ENCODE data around the gene ATG9B. TPM values are rescaled to one million over a fixed set of nuclear protein-coding genes. Genes with fewer than 3 reads are reported as not detected.
"Not testable (repeated sequence)": the region's sequence is repeated elsewhere in the genome, so short reads cannot be mapped to it uniquely, and the experiment has no call there.

The ATG9B gene
- polyA plus RNA-seq, 1 of the 3 experiments (the other 2 are of a cell fraction), result 0.67 TPM

DNA sequence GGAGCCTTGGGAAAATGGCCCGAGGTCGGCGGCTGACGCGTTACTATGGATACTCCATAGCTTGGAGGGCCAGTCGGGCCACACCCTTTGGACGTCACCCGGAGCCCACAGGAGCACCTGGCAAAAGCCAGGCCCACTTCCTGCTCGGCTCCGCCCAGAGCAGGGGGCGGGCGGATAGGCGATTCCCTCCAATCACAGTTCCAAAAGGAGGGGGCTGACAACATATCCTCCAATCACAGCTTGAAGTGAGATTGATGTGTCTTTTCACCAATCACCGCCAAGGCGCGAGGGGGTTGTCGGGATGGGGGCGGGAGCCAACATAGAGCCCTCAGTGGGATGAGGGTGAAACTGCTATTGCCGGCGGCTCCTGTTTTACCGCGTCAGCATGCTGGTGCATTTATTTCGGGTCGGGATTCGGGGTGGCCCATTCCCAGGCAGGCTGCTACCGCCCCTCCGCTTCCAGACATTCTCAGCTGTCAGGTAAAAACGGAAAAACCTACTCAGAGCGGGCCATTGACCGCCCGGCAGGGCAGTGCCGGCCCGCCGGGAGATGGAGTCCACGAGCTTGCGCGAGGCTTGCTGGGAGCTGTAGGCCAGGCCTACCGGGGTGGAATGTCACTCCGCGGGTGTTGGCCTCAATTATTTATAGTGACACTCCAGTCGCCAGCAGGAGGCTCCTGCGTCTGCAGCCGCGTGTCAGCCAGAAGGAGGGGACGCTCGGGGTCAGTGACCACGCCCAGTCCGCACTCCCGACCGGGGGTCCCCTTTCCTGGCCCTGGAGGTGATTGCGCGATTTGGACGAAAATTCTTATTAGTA lies 4.0 kb upstream of the ATG9B start, which contains the start of gene ABCB8 (continued):
- TF ChIP-seq, protein P1, sequence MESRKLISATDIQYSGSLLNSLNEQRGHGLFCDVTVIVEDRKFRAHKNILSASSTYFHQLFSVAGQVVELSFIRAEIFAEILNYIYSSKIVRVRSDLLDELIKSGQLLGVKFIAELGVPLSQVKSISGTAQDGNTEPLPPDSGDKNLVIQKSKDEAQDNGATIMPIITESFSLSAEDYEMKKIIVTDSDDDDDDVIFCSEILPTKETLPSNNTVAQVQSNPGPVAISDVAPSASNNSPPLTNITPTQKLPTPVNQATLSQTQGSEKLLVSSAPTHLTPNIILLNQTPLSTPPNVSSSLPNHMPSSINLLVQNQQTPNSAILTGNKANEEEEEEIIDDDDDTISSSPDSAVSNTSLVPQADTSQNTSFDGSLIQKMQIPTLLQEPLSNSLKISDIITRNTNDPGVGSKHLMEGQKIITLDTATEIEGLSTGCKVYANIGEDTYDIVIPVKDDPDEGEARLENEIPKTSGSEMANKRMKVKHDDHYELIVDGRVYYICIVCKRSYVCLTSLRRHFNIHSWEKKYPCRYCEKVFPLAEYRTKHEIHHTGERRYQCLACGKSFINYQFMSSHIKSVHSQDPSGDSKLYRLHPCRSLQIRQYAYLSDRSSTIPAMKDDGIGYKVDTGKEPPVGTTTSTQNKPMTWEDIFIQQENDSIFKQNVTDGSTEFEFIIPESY (IDR thresholded peaks at IDR 0.05; ENCODE audit: borderline replicate concordance, low read depth), result no peak
- TF ChIP-seq MXI1 (IDR thresholded peaks at IDR 0.05; ENCODE audit: low read depth, low read length) (peak; percentile 96), RXRA (IDR thresholded peaks at IDR 0.05; ENCODE audit: borderline replicate concordance, low read depth) (no peak), GABPA (IDR thresholded peaks at IDR 0.05; ENCODE audit: low read depth) (peak; percentile 53), NFIC (IDR thresholded peaks at IDR 0.05; ENCODE audit: borderline replicate concordance) (peak; percentile 55; the same call in 1 of the 2 replicates), CHD2 (IDR thresholded peaks at IDR 0.05; ENCODE audit: low read length, partially characterized antibody) (peak; percentile 95), POLR2AphosphoS5 (IDR thresholded peaks at IDR 0.05; ENCODE audit: low read depth, low read length) (peak; percentile 84), SMC3 (IDR thresholded peaks at IDR 0.05; ENCODE audit: low read depth, low read length) (peak; percentile 81), GATA2 (CRISPR knock-in tag; IDR thresholded peaks at IDR 0.05) (no peak), EZH2phosphoT487 (IDR thresholded peaks at IDR 0.05; ENCODE audit: borderline replicate concordance, low read depth) (no peak), YY1 (IDR thresholded peaks at IDR 0.05; ENCODE audit: low read depth) (peak; percentile 80), RFX5 (IDR thresholded peaks at IDR 0.05; ENCODE audit: low read length) (peak; percentile 12; the same call in 1 of the 2 replicates), FOSL2 (IDR thresholded peaks at IDR 0.05; ENCODE audit: borderline replicate concordance, low read depth) (no peak; the same call in 1 of the 2 replicates), FOXM1 (IDR thresholded peaks at IDR 0.05; ENCODE audit: low read depth) (no peak)
- TF ChIP-seq, protein P2, sequence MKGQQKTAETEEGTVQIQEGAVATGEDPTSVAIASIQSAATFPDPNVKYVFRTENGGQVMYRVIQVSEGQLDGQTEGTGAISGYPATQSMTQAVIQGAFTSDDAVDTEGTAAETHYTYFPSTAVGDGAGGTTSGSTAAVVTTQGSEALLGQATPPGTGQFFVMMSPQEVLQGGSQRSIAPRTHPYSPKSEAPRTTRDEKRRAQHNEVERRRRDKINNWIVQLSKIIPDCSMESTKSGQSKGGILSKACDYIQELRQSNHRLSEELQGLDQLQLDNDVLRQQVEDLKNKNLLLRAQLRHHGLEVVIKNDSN (IDR thresholded peaks at IDR 0.05; ENCODE audit: borderline replicate concordance, low read depth), result no peak; the same call in 1 of the 2 replicates
- TF ChIP-seq, protein P3, sequence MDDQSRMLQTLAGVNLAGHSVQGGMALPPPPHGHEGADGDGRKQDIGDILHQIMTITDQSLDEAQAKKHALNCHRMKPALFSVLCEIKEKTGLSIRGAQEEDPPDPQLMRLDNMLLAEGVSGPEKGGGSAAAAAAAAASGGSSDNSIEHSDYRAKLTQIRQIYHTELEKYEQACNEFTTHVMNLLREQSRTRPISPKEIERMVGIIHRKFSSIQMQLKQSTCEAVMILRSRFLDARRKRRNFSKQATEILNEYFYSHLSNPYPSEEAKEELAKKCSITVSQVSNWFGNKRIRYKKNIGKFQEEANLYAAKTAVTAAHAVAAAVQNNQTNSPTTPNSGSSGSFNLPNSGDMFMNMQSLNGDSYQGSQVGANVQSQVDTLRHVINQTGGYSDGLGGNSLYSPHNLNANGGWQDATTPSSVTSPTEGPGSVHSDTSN (IDR thresholded peaks at IDR 0.05), result peak; percentile 99
- TF ChIP-seq, protein P4, sequence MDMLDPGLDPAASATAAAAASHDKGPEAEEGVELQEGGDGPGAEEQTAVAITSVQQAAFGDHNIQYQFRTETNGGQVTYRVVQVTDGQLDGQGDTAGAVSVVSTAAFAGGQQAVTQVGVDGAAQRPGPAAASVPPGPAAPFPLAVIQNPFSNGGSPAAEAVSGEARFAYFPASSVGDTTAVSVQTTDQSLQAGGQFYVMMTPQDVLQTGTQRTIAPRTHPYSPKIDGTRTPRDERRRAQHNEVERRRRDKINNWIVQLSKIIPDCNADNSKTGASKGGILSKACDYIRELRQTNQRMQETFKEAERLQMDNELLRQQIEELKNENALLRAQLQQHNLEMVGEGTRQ (IDR thresholded peaks at IDR 0.05; ENCODE audit: borderline replicate concordance, low read depth, low read length), result no peak
- TF ChIP-seq, protein P5, sequence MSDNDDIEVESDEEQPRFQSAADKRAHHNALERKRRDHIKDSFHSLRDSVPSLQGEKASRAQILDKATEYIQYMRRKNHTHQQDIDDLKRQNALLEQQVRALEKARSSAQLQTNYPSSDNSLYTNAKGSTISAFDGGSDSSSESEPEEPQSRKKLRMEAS (IDR thresholded peaks at IDR 0.05; ENCODE audit: low read depth), result peak; percentile 94
- TF ChIP-seq, protein P6, sequence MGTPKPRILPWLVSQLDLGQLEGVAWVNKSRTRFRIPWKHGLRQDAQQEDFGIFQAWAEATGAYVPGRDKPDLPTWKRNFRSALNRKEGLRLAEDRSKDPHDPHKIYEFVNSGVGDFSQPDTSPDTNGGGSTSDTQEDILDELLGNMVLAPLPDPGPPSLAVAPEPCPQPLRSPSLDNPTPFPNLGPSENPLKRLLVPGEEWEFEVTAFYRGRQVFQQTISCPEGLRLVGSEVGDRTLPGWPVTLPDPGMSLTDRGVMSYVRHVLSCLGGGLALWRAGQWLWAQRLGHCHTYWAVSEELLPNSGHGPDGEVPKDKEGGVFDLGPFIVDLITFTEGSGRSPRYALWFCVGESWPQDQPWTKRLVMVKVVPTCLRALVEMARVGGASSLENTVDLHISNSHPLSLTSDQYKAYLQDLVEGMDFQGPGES (IDR thresholded peaks at IDR 0.05; ENCODE audit: low read depth, low read length), result peak; percentile 98
- TF ChIP-seq, protein P7, sequence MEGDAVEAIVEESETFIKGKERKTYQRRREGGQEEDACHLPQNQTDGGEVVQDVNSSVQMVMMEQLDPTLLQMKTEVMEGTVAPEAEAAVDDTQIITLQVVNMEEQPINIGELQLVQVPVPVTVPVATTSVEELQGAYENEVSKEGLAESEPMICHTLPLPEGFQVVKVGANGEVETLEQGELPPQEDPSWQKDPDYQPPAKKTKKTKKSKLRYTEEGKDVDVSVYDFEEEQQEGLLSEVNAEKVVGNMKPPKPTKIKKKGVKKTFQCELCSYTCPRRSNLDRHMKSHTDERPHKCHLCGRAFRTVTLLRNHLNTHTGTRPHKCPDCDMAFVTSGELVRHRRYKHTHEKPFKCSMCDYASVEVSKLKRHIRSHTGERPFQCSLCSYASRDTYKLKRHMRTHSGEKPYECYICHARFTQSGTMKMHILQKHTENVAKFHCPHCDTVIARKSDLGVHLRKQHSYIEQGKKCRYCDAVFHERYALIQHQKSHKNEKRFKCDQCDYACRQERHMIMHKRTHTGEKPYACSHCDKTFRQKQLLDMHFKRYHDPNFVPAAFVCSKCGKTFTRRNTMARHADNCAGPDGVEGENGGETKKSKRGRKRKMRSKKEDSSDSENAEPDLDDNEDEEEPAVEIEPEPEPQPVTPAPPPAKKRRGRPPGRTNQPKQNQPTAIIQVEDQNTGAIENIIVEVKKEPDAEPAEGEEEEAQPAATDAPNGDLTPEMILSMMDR (IDR thresholded peaks at IDR 0.05), result peak; percentile 59

DNA sequence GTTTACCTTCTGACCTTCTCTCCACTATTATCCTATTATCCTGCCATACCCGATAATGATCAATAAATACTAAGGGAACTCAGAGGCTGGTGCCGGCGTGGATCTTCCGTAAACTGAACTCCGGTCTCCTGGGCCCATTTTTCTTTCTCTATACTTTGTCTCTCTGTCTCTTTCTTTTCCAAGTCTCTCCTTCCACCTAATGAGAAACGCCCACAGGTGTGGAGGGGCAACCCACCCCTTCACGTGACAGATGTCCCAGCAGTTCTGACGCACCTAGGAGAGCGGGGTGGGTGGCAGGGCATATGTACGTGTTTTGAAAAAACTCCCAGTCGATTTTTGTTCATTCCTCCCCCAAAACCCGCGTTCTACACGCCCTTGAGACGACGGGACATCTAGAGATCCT lies 3.4 kb upstream of the ATG9B start:
- WGBS (ENCODE audit: low lambda C conversion rate), result 12% methylated on average over 16 of the region's 16 CpGs
- H3K4me1 ChIP-seq (ENCODE audit: control insufficient read depth in 1 of 2, insufficient read depth in 2 of 2, low read depth in 1 of 2, low read length in 1 of 2); H3K9me3 ChIP-seq; H4K20me1 ChIP-seq (ENCODE audit: insufficient read depth); DNase-seq; H3K27me3 ChIP-seq (ENCODE audit: insufficient read depth); H3F3A ChIP-seq (replicated peaks; ENCODE audit: insufficient read depth); H3K9me2 ChIP-seq: not testable (repeated sequence)
- ChIA-PET CTCF (interaction anchor here (0.8 to 6.4 kb wide), 19 partner anchors 9 to 249 kb away, joined by 3 to 73 read pairs (median 4); partner anchors contain the start of genes AGAP3, CDK5 and SLC4A2), POLR2A (interaction anchor here (0.9 to 2.3 kb wide), 17 partner anchors 9 to 240 kb away, joined by 3 to 15 read pairs (median 5); partner anchors contain the start of genes ABCF2, CHPF2 and FASTK)
- H3K9ac ChIP-seq, result peak overlapping the region; percentile 49
- peak overlapping the region; percentile 98 for H2AFZ ChIP-seq (ENCODE audit: low read depth)
- H3K27ac ChIP-seq (ENCODE audit: low read depth in 2 of 2, low read length in 1 of 2), result peak overlapping the region; percentile 51 to 60; a peak in 3 of 4 replicates
- peaks cover 42% of the 10 kb centered on the region for H3K79me2 ChIP-seq (ENCODE audit: insufficient read depth)
- H3K4me3 ChIP-seq (ENCODE audit: low read depth in 2 of 2, low read length in 1 of 2), result peak overlapping the region; percentile 84 to 85
- H3K4me2 ChIP-seq, result peak overlapping the region; percentile 89
- H3K36me3 ChIP-seq (replicated peaks in 1 of 2; ENCODE audit: control insufficient read depth in 1 of 2, insufficient read depth in 2 of 2, low read length in 1 of 2), result peaks cover 0 to 10% of the 10 kb centered on the region in 2 experiments
